ENCODE results near the gene ZCCHC7.

Gene ZCCHC7

GRCh38 chr9:37262410-37262809 lies 142.0 kb downstream of the ZCCHC7 start:
- TF ChIP-seq, protein P1, sequence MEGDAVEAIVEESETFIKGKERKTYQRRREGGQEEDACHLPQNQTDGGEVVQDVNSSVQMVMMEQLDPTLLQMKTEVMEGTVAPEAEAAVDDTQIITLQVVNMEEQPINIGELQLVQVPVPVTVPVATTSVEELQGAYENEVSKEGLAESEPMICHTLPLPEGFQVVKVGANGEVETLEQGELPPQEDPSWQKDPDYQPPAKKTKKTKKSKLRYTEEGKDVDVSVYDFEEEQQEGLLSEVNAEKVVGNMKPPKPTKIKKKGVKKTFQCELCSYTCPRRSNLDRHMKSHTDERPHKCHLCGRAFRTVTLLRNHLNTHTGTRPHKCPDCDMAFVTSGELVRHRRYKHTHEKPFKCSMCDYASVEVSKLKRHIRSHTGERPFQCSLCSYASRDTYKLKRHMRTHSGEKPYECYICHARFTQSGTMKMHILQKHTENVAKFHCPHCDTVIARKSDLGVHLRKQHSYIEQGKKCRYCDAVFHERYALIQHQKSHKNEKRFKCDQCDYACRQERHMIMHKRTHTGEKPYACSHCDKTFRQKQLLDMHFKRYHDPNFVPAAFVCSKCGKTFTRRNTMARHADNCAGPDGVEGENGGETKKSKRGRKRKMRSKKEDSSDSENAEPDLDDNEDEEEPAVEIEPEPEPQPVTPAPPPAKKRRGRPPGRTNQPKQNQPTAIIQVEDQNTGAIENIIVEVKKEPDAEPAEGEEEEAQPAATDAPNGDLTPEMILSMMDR (IDR thresholded peaks at IDR 0.05; ENCODE audit: low read depth, low read length, missing control alignments) = no peak
- no peak for DNase-seq (ENCODE audit: low read depth)
- no peak overlapping the region for H3K4me3 ChIP-seq (ENCODE audit: low read depth, low read length)

- TF ChIP-seq, protein P1 (IDR thresholded peaks at IDR 0.05; ENCODE audit: low read depth, low read length, missing control alignments) = no peak
- no peak for DNase-seq (ENCODE audit: low read depth)
- no peak overlapping the region for H3K4me3 ChIP-seq (ENCODE audit: low read depth, low read length)
These were observed 144.2 kb downstream of the ZCCHC7 start for GRCh38 chr9:37264539-37264938.

DNA sequence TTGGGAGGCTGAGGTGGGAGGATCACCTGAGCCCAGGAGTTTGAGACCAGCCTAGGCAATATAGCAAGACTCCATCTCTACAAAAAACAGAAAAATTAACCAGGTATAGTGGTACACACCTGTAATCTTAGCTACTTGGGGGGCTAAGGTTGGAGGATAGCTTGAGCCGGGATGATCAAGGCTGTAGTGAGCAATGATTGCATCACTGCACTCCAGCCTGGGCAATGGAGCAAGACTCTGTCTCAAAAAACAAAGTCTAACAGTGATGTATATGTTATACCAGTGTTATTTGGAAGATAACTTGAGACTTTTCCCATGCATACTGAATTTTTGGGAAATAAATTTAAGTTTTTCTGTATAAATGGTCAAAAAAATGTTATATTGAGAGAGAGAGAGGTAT lies 146.3 kb downstream of the ZCCHC7 start:
- no peak overlapping the region for H3K4me3 ChIP-seq (ENCODE audit: low read depth, low read length)
- no peak for DNase-seq (ENCODE audit: low read depth)
- TF ChIP-seq, protein P1 (IDR thresholded peaks at IDR 0.05; ENCODE audit: low read depth, low read length, missing control alignments) = no peak

GRCh38 chr9:37269221-37269620 lies 148.8 kb downstream of the ZCCHC7 start:
- no peak overlapping the region for H3K4me3 ChIP-seq (ENCODE audit: low read depth, low read length)
- DNase-seq (ENCODE audit: low read depth) = no peak
- TF ChIP-seq, protein P1 (IDR thresholded peaks at IDR 0.05; ENCODE audit: low read depth, low read length, missing control alignments) = no peak

DNA sequence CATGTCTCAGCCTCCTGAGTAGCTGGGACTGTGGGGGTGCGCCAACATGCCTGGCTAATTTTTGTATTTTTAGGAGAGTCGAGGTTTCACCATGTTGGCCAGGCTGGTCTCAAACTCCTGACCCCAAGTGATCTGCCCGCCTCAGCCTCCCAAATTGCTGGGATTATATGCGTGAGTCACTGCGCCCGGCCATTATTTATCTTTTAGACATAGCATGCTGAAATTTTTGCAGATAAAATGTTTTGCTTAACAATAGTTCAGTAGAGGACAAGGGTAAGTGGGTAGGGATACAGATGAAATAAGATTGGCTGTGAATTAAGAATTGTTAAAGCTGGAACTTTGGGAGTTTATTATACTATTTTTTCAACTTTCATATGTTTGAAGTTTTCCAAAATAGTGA lies 151.3 kb downstream of the ZCCHC7 start:
- H3K4me3 ChIP-seq (ENCODE audit: low read depth, low read length) = no peak overlapping the region
- TF ChIP-seq, protein P1 (IDR thresholded peaks at IDR 0.05; ENCODE audit: low read depth, low read length, missing control alignments) = no peak
- DNase-seq (ENCODE audit: low read depth) = no peak

GRCh38 chr9:37273595-37273994 lies 153.2 kb downstream of the ZCCHC7 start:
- no peak overlapping the region for H3K4me3 ChIP-seq (ENCODE audit: low read depth, low read length)
- no peak for DNase-seq (ENCODE audit: low read depth)
- TF ChIP-seq, protein P1 (IDR thresholded peaks at IDR 0.05; ENCODE audit: low read depth, low read length, missing control alignments) = no peak

- DNase-seq (ENCODE audit: low read depth) = no peak
- TF ChIP-seq, protein P1 (IDR thresholded peaks at IDR 0.05; ENCODE audit: low read depth, low read length, missing control alignments) = no peak
- H3K4me3 ChIP-seq (ENCODE audit: low read depth, low read length) = no peak overlapping the region
These were observed 161.2 kb downstream of the ZCCHC7 start for GRCh38 chr9:37281541-37281940.

Data from GM12864 (cell line).